HAP-1 (cell line): Measurements from ENCODE around the gene UNC45A.
"Not testable (repeated sequence)": the region's sequence is repeated elsewhere in the genome, so short reads cannot be mapped to it uniquely, and the experiment has no call there.

Experiments
- DNase-seq, 2 experiments: peaks; one replicate each; pipeline ENCODE4 v3.0.0-alpha.2; 2016 to 2020; ENCODE audit warnings: low spot score in 2 of 2
- H3K27me3 ChIP-seq: fragments of 250-450 bp; sonication (Bioruptor Pico); 2 replicates; pipeline ENCODE4 v1.5.1; 2020; ENCODE audit warnings: low read depth, mild to moderate bottlenecking, moderate library complexity
- H3K36me3 ChIP-seq: fragments of 250-450 bp; sonication (Bioruptor Pico); replicated peaks from 2 replicates; pipeline ENCODE4 v1.5.1; 2020; ENCODE audit warnings: mild to moderate bottlenecking
- H3K4me1 ChIP-seq: fragments of 250-450 bp; sonication (Bioruptor Pico); 2 replicates; pipeline ENCODE4 v1.5.1; 2020; ENCODE audit warnings: mild to moderate bottlenecking
- H3K4me3 ChIP-seq: fragments of 250-450 bp; sonication (Bioruptor Pico); 2 replicates; pipeline ENCODE4 v1.5.1; 2020; ENCODE audit warnings: mild to moderate bottlenecking, moderate library complexity
- H3K9me3 ChIP-seq: fragments of 250-450 bp; sonication (Bioruptor Pico); 2 replicates; pipeline ENCODE4 v1.5.1; 2020; ENCODE audit warnings: mild to moderate bottlenecking, moderate library complexity
- in situ Hi-C: fragments of 300-500 bp; cut with MboI; formaldehyde crosslinking; loops from 3 replicates; pipeline ENCODE4 v1.14.3; 2020; ENCODE audit warnings: low sequenced_read_pairs, inconsistent platforms, mixed read lengths

The UNC45A gene

GRCh38 chr15:90893175-90894090 lies 41.7 kb upstream of the UNC45A start:
- H3K9me3 ChIP-seq, result no peaks in the 10 kb centered on the region; the same call in 1 of the 2 replicates
- in situ Hi-C loops, result loop anchor here (25.0 kb wide), 1 partner anchor 406 kb away; no protein-coding TSS in a partner anchor
- no peaks in the 10 kb centered on the region for H3K4me1 ChIP-seq
- peaks cover 5% of the 10 kb centered on the region for H3K36me3 ChIP-seq
- DNase-seq, result peak in 1 of 2 experiments; percentile 62
- peak overlapping the region; percentile 28 for H3K4me3 ChIP-seq
- H3K27me3 ChIP-seq, result no peaks in the 10 kb centered on the region

GRCh38 chr15:90895571-90896117 lies 39.4 kb upstream of the UNC45A start:
- in situ Hi-C loops, result loop anchor here (25.0 kb wide), 1 partner anchor 408 kb away; no protein-coding TSS in a partner anchor
- H3K9me3 ChIP-seq, result no peaks in the 10 kb centered on the region; the same call in 1 of the 2 replicates
- H3K4me3 ChIP-seq, result no peak overlapping the region
- H3K4me1 ChIP-seq, result no peaks in the 10 kb centered on the region
- H3K36me3 ChIP-seq, result peaks cover 5% of the 10 kb centered on the region
- peak in 1 of 2 experiments; percentile 33 for DNase-seq
- H3K27me3 ChIP-seq, result no peaks in the 10 kb centered on the region

DNA sequence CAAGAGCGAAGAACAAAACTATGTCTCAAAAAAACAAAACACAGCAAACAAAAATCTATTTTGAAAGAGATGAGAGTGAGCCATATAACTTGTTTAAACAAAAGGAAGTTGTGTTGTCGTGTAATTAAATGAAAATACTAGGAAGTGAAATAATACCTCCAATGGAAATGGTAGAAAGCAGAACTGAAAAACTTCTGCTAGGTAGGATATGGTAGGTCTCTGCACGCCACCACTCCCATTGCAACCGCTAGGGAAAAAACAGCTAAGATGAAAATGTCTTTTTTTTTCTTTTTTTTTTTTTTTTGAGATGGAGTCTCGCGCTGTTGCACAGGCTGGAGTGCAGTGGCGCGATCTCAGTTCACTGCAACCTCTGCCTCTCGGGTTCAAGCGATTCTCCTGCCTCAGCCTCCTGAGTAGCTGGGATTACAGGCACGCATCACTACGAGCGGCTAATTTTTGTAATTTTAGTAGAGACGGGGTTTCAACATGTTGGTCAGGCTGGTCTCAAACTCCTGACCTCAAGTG lies 37.9 kb upstream of the UNC45A start:
- not testable (repeated sequence) for H3K4me3 ChIP-seq, H3K27me3 ChIP-seq, H3K36me3 ChIP-seq, H3K9me3 ChIP-seq, DNase-seq, H3K4me1 ChIP-seq
- in situ Hi-C loops, result loop anchor here (25.0 kb wide), 1 partner anchor 410 kb away; no protein-coding TSS in a partner anchor

DNA sequence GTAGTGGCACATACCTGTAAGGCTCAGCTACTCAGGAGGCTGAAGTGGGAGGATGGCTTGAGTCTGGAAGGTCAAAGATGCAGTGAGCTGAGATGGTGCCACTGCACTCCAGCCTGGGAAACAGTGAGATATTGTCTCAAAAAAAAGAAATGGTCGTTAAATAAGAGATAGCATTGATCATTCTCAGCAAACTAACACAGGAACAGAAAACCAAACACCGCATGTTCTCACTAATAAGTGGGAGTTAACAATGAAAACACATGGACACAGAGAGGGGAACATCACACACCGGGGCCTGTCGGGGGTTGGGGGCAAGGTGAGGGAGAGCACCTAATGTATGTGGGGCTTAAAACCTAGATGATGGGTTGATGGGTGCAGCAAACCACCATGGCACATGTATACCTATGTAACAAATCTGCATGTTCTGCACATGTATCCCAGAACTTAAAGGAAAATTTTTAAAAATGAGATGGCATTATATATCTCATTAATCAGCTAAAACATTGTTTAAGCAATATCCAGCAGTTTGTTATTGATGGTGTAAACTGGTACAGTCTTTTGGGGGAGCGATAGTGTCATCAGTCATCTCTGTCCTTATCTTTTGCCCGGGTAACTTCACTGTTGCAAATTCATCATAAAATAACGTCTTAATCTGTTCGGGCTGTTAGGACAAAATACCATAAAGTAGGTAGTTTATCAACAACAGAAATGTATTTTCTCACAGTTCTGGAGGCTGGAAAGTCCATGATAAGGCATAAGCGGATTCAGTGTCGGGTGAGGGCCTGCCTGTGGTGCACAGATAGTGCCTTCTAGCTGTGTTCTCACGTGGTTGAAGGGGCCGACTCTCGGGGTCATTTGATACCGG lies 33.7 kb upstream of the UNC45A start:
- peak overlapping the region; percentile 49 for H3K4me3 ChIP-seq
- in situ Hi-C loops, result no loop called here
- peak; percentile 11 to 62 for DNase-seq
- peaks cover 18% of the 10 kb centered on the region for H3K36me3 ChIP-seq
- H3K9me3 ChIP-seq, result no peaks in the 10 kb centered on the region; the same call in 1 of the 2 replicates
- H3K4me1 ChIP-seq, result peaks cover 16% of the 10 kb centered on the region
- no peaks in the 10 kb centered on the region for H3K27me3 ChIP-seq

DNA sequence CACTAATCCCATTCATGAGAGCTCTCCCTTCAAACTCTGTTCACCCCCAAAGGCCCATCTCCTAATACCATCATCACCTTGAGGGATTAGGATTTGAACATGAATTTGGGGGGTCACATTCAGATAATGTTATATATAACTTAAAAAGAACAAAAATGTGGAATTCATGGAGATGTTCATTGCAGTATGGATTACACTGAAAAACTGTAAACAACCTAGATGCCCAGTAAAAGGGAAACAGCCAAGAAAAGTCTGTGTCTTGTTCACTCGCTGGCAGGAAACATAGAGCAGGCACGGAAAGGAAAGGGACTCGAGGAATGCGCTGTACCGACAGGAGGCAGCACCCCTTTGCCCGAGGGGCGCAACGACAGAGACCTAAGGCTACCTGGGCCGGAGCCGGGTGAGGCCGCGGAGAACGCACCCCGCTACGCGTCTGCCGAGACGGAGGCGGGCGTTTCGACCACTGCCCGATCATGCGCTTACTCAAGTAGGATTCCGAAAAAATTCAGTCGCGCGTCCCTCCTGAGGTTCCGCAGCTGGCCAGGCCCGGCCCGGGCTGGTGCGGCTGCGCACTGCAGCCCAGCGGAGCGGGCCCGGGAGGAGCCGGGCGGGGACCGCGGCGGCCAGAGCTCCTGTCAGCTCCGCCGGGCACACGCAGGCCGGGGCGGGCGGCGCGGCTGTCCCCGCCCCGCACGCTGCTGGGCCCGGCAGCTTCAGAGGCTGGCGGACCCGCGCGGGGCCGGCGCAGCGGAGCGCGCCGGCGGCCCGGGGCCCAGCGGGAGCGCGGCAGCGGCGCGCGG lies 32.8 kb upstream of the UNC45A start:
- Histone ChIP-seq H3K27me3 (no peaks in the 10 kb centered on the region), H3K4me1 (peaks cover 16% of the 10 kb centered on the region), H3K4me3 (peak overlapping the region; percentile 49), H3K9me3 (no peaks in the 10 kb centered on the region; the same call in 1 of the 2 replicates), H3K36me3 (peaks cover 26% of the 10 kb centered on the region)
- peak; percentile 67 to 72 for DNase-seq
- in situ Hi-C loops, result no loop called here

DNA sequence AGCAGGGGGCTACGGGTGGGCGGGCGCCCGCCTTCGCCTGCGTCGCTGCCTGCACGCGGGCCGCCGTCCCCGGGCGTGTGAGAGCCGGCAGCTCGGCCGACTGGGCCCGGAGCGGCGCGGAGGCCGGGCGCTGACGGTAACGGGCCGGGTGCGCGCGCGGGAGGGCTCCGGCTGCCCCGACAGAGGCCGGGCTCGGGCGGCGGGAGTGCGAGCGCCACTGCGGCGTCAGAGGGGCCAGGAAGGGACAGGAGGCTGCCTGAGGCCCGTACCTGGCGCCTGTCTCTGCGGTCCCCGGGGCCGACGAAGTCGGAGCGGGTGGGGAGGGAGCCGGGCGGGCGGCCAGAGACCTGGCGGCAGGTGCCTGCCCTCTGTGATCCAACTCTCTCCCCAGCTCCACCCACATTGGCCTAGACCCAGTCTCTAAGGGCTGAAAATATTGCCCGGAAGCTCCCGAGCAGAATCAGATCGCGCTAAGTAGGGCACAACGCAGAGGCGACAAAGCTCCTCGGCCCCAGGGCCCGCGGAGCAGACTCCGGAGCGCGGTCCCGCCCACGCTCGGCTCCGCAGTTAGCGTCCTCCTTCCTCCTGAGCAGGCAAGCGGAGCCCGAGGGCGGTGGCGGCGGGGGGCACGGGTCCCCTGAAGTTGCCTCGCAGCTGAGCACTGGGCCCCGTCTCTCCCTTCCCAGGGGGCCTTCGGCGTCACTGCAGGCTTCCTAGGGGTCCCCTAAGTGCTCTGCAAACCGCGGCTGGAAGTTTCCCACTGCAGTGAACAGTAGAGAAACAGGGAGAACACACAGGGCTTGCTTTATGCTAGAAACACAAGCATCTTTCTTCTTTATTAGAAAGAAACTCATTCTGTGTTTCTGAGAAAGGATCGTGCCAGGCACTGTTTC lies 32.0 kb upstream of the UNC45A start, which contains the start of gene MAN2A2:
Gene MAN2A2 (plus strand): TSS at position 463 of the 893 bp plus-strand sequence. CDS start 906 bp downstream, outside the sequence.
- H3K4me1 ChIP-seq, result peaks cover 16% of the 10 kb centered on the region
- H3K36me3 ChIP-seq, result peaks cover 32% of the 10 kb centered on the region
- H3K9me3 ChIP-seq, result no peaks in the 10 kb centered on the region; the same call in 1 of the 2 replicates
- peak within 1 kb of the TSS; percentile 49 for H3K4me3 ChIP-seq
- in situ Hi-C loops, result no loop called here
- H3K27me3 ChIP-seq, result no peaks in the 10 kb centered on the region
- DNase-seq, result peak; percentile 45 to 73

GRCh38 chr15:90903733-90904536 lies 31.1 kb upstream of the UNC45A start:
- in situ Hi-C loops, result no loop called here
- DNase-seq, result peak; percentile 28 to 39
- Histone ChIP-seq H3K36me3 (peaks cover 36% of the 10 kb centered on the region), H3K4me3 (peak overlapping the region; percentile 45), H3K4me1 (peaks cover 16% of the 10 kb centered on the region), H3K27me3 (no peaks in the 10 kb centered on the region), H3K9me3 (no peaks in the 10 kb centered on the region)

- Histone ChIP-seq H3K9me3 (no peaks in the 10 kb centered on the region), H3K36me3 (peaks cover 37% of the 10 kb centered on the region), H3K27me3 (no peaks in the 10 kb centered on the region), H3K4me3 (no peak overlapping the region), H3K4me1 (peaks cover 16% of the 10 kb centered on the region)
- in situ Hi-C loops, result no loop called here
- no peak for DNase-seq
Measured at GRCh38 chr15:90904746-90905145, 30.3 kb upstream of the UNC45A start.

DNA sequence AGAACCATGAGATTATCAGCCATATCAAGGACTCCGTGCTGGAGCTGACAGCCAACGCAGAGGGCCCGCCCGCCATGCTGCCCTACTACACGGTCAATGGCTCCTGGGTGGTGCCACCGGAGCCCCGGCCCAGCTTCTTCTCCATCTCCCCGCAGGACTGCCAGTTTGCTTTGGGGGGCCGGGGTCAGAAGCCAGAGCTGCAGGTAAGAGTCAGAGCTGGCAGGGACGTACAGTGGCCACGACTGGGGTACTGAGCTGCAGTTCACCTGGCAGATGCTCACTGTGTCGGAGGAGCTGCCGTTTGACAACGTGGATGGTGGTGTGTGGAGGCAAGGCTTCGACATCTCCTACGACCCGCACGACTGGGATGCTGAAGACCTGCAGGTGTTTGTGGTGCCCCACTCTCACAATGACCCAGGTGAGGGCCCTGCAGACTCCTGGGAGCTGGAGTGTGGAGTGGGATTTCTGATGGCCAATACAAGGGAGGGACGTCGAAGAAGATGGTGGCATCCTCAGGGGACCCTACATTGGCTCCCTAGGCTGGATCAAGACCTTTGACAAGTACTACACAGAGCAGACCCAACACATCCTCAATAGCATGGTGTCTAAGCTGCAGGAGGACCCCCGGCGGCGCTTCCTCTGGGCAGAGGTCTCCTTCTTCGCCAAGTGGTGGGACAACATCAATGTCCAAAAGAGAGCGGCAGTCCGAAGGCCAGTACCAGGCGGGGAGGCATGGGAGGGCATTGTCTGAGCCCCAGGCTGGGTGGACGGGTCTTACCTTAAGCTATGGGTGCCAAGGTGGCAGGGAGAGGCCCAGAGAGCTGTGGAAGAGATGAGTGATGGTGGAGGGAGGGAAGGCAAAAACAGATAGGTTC lies 29.5 kb upstream of the UNC45A start:
- no peaks in the 10 kb centered on the region for H3K27me3 ChIP-seq
- H3K4me3 ChIP-seq, result no peak overlapping the region
- peaks cover 16% of the 10 kb centered on the region for H3K4me1 ChIP-seq
- peaks cover 43% of the 10 kb centered on the region for H3K36me3 ChIP-seq
- H3K9me3 ChIP-seq, result no peaks in the 10 kb centered on the region
- no peak for DNase-seq
- in situ Hi-C loops, result no loop called here

DNA sequence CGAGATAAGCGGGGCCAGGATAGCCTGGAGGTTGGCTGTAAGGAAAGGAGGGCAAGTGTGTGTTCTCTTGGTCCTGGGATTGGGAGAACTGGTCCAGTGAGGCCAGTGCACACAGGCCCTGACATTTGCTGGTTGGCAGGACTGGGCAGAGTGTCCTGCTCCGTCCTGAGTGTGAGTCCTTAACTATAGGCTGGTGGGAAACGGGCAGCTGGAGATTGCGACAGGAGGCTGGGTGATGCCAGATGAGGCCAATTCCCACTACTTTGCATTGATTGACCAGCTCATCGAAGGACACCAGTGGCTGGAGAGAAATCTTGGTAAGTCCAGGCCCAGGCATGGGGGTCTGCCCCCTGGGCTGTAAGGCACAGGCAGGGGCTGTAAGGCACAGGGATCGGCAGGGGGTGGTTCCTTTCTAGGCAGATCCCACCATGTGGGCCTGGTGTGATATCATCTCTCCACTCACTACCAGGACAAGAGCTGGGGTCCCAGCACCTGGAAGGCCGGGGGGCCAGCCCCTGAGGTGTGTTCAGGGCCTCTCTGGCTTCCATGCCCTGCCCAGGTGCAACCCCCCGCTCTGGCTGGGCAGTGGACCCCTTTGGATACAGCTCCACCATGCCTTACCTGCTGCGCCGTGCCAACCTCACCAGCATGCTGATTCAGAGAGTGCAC lies 28.8 kb upstream of the UNC45A start:
- H3K4me1 ChIP-seq, result peaks cover 15% of the 10 kb centered on the region
- H3K9me3 ChIP-seq, result no peaks in the 10 kb centered on the region
- no peaks in the 10 kb centered on the region for H3K27me3 ChIP-seq
- DNase-seq, result no peak
- in situ Hi-C loops, result no loop called here
- H3K4me3 ChIP-seq, result no peak overlapping the region
- peaks cover 50% of the 10 kb centered on the region for H3K36me3 ChIP-seq
